ENCODE measurements around the gene SH3BP4.

DNA sequence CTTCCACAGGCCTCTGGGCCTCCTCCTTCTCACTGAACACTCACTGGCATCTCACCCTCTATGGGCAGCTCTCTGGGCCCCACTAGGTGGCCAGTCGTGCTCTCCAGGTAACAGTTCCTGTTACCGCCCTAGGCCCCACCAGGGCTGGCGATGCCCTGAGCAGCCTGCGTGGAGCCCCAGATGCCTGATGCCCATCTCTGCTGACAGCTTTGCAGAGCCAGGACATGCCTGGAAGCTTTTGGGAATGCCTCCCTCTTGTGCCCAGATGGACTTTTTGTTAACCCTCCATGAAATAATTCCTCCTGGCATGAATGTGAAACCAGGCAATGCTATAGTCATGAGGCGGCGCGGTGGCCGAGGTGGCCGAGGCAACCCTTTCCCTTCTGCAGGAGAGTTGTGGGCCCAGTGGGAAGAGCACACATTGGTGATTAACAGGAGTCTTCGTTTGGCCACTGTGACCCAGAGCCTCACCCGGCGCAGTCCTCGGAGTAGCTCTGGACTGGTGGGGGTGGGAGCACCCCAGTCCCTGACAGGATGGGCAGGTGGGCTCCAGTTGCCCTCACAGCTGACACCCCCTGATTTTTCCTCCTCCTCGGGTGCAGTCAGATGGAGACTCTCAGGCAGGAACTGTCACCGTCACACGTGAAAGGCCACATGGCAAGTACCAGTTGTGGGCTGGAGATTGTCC lies 80.0 kb downstream of the SH3BP4 start:
- TF ChIP-seq, protein P1, sequence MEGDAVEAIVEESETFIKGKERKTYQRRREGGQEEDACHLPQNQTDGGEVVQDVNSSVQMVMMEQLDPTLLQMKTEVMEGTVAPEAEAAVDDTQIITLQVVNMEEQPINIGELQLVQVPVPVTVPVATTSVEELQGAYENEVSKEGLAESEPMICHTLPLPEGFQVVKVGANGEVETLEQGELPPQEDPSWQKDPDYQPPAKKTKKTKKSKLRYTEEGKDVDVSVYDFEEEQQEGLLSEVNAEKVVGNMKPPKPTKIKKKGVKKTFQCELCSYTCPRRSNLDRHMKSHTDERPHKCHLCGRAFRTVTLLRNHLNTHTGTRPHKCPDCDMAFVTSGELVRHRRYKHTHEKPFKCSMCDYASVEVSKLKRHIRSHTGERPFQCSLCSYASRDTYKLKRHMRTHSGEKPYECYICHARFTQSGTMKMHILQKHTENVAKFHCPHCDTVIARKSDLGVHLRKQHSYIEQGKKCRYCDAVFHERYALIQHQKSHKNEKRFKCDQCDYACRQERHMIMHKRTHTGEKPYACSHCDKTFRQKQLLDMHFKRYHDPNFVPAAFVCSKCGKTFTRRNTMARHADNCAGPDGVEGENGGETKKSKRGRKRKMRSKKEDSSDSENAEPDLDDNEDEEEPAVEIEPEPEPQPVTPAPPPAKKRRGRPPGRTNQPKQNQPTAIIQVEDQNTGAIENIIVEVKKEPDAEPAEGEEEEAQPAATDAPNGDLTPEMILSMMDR (IDR thresholded peaks at IDR 0.05): no peak
- no peak for TF ChIP-seq POLR2A (IDR thresholded peaks at IDR 0.05)

Measured in vagina (tissue), 2 donors.